ENCODE results near the gene CACNB4. TPM values are rescaled to one million over a fixed set of nuclear protein-coding genes. Genes with fewer than 3 reads are reported as not detected.

The CACNB4 gene
- total RNA-seq, 1 experiment from 2014 or later = 2.0 TPM

DNA sequence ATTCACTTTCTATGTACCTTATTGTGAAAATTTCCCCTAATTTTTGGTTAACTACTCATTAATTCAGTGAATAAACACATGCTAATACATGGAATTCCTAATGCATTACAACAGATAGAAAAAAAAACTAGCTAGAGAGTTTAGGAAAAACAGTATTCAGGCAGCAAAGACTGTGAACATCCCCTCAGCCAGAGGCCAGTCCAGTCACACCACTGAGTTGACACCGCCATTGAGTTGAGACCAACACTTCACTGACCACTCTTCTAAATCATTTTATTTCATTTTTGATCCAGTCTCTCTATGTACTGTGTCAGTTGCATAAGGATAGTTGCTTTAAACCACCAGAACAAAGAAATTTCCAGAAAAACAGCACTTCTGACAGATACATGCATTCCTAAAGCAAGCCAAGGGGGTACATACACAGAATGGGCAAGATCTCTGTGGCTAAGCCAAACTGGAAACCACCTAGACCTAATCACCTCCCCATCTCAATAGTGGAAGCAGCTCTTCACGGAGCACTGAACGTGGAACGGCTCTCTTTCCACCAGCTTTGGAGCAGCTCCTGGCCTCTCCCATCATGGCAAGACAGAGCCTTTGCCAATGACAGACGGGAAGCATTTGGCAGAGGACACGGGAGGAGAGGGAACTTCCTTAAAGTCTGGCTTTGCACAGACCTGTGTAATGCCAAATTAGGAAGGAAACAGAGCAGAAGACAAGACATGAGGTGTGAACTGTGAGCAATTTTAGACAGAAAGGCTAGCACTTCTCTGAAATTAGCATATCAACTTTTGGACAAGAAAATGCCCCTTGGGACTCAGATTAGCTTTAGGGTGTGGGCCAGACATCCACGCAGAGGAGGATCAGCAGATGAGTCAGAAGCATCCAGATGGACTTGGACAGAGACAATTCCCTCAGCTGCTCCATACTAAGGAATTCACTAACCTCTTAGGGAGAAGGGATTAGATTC, 36.4 kb downstream of the CACNB4 start:
- H3K9me3 ChIP-seq (ENCODE audit: control insufficient read depth in 1 of 2, insufficient read depth in 1 of 2, low read depth in 1 of 2, low read length in 2 of 2) = no peaks in the 10 kb centered on the region
- no peaks in the 10 kb centered on the region for H3K4me1 ChIP-seq (ENCODE audit: control insufficient read depth in 1 of 2, insufficient read depth in 2 of 2, low read length in 2 of 2)
- DNase-seq (ENCODE audit: low read depth, low spot score) = no peak
- no TSS peak for BruUV-seq (replicated peaks)
- no peaks in the 10 kb centered on the region for H3K27me3 ChIP-seq (ENCODE audit: insufficient read depth, low read length)
- ATAC-seq = no peak
- no peaks in the 10 kb centered on the region for H3K36me3 ChIP-seq (ENCODE audit: control insufficient read depth in 1 of 2, insufficient read depth in 2 of 2, low read length in 2 of 2)
- CTCF ChIA-PET = no interaction called here
- no peak overlapping the region for H3K9ac ChIP-seq (ENCODE audit: low read length)
- RAD21 ChIA-PET (ENCODE audit: low non-redundant PET in 1 of 2, low total read pairs in 2 of 2, uncharacterized antibody in 2 of 2, unreplicated experiment in 2 of 2) = no interaction called here
- H3K79me2 ChIP-seq (ENCODE audit: insufficient read depth, low read length) = no peaks in the 10 kb centered on the region
- no peaks in the 10 kb centered on the region; the same call in 1 of the 2 replicates for H3K9me2 ChIP-seq (ENCODE audit: insufficient read depth)
- H3K27ac ChIP-seq (ENCODE audit: low read depth, low read length) = no peak overlapping the region
- H3K4me3 ChIP-seq (replicated peaks in 1 of 2; ENCODE audit: low read depth in 1 of 2, low read length in 2 of 2) = no peak overlapping the region
- POLR2A ChIA-PET = no interaction called here
- TF ChIP-seq ATF3 (IDR thresholded peaks at IDR 0.05) (no peak), SRF (IDR thresholded peaks at IDR 0.05; ENCODE audit: low read depth) (no peak), YY1 (IDR thresholded peaks at IDR 0.05; ENCODE audit: extremely low read depth, insufficient replicate concordance, low read depth, low read length) (no peak), EZH2 (IDR thresholded peaks at IDR 0.05) (no peak), TCF7L2 (IDR thresholded peaks at IDR 0.05; ENCODE audit: borderline replicate concordance, extremely low read depth, insufficient read depth, insufficient read length) (no peak), RAD21 (IDR thresholded peaks at IDR 0.05; ENCODE audit: low read depth) (no peak), ZNF274 (IDR thresholded peaks at IDR 0.05; ENCODE audit: low read depth, low read length) (no peak), SIN3A (IDR thresholded peaks at IDR 0.05; ENCODE audit: low read depth) (no peak), SP1 (IDR thresholded peaks at IDR 0.05; ENCODE audit: low read depth) (no peak), CEBPB (IDR thresholded peaks at IDR 0.05; ENCODE audit: low read depth) (no peak), EZH2phosphoT487 (IDR thresholded peaks at IDR 0.05; ENCODE audit: borderline replicate concordance) (no peak), CBX3 (IDR thresholded peaks at IDR 0.05; ENCODE audit: low read depth) (no peak)
- TF ChIP-seq, protein P1, sequence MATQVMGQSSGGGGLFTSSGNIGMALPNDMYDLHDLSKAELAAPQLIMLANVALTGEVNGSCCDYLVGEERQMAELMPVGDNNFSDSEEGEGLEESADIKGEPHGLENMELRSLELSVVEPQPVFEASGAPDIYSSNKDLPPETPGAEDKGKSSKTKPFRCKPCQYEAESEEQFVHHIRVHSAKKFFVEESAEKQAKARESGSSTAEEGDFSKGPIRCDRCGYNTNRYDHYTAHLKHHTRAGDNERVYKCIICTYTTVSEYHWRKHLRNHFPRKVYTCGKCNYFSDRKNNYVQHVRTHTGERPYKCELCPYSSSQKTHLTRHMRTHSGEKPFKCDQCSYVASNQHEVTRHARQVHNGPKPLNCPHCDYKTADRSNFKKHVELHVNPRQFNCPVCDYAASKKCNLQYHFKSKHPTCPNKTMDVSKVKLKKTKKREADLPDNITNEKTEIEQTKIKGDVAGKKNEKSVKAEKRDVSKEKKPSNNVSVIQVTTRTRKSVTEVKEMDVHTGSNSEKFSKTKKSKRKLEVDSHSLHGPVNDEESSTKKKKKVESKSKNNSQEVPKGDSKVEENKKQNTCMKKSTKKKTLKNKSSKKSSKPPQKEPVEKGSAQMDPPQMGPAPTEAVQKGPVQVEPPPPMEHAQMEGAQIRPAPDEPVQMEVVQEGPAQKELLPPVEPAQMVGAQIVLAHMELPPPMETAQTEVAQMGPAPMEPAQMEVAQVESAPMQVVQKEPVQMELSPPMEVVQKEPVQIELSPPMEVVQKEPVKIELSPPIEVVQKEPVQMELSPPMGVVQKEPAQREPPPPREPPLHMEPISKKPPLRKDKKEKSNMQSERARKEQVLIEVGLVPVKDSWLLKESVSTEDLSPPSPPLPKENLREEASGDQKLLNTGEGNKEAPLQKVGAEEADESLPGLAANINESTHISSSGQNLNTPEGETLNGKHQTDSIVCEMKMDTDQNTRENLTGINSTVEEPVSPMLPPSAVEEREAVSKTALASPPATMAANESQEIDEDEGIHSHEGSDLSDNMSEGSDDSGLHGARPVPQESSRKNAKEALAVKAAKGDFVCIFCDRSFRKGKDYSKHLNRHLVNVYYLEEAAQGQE (IDR thresholded peaks at IDR 0.05; ENCODE audit: low read depth) = no peak
- no peak overlapping the region for H3K4me2 ChIP-seq (ENCODE audit: low read length)
- intact Hi-C loops (cut with micrococcal nuclease) = no loop called here
- H2AFZ ChIP-seq (ENCODE audit: low read depth, low read length, poor library complexity, severe bottlenecking) = no peak overlapping the region
- H4K20me1 ChIP-seq (ENCODE audit: insufficient read depth) = no peaks in the 10 kb centered on the region

All from HCT116 (cell line).